ENCODE measurements around the gene BCKDHA. TPM values are rescaled to one million over a fixed set of nuclear protein-coding genes. Genes with fewer than 3 reads are reported as not detected.

Gene BCKDHA
- total RNA-seq, 1 donor from 2014 or later, result 14.6 TPM

- intact Hi-C loops (cut with micrococcal nuclease), result no loop called here
- H3K4me1 Mint-ChIP-seq (ENCODE audit: low read depth), result no peaks in the 10 kb centered on the region
- H3K9me3 Mint-ChIP-seq, result no peaks in the 10 kb centered on the region
- H3K36me3 Mint-ChIP-seq (ENCODE audit: low read depth), result peaks cover 21% of the 10 kb centered on the region
- no peak for DNase-seq (ENCODE audit: low spot score)
- H3K27me3 Mint-ChIP-seq (ENCODE audit: insufficient read depth), result no peaks in the 10 kb centered on the region
- H3K27ac Mint-ChIP-seq, result no peak overlapping the region
- H3K4me3 Mint-ChIP-seq, result no peak overlapping the region
These were observed 16.3 kb downstream of the BCKDHA start for GRCh38 chr19:41413947-41414346.

DNA sequence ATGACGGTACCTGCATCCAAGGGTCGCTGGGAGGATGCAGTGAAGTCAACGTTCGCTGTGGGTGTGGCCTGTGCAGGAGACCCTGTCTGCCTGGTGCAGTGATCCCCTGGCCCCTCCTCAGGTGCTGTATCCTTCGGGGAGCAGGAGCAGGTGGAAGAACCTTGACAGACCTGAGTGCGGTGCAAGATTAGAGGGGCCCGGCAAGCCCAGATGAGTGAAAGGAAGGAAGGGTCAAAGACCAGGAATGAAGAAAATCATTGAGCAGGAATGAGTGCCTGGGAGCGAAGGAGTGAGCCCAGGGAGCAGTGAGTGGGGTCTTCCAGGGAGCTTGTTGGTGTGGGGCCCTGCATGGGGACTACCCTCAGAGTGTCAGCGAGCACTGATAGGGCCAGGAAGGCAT lies 16.8 kb downstream of the BCKDHA start:
- intact Hi-C loops (cut with micrococcal nuclease), result no loop called here
- Mint-ChIP-seq H3K36me3 (ENCODE audit: low read depth) (peaks cover 24% of the 10 kb centered on the region), H3K4me3 (no peak overlapping the region), H3K27me3 (ENCODE audit: insufficient read depth) (no peaks in the 10 kb centered on the region), H3K27ac (no peak overlapping the region), H3K4me1 (ENCODE audit: low read depth) (no peaks in the 10 kb centered on the region), H3K9me3 (no peaks in the 10 kb centered on the region)
- DNase-seq (ENCODE audit: low spot score), result no peak

DNA sequence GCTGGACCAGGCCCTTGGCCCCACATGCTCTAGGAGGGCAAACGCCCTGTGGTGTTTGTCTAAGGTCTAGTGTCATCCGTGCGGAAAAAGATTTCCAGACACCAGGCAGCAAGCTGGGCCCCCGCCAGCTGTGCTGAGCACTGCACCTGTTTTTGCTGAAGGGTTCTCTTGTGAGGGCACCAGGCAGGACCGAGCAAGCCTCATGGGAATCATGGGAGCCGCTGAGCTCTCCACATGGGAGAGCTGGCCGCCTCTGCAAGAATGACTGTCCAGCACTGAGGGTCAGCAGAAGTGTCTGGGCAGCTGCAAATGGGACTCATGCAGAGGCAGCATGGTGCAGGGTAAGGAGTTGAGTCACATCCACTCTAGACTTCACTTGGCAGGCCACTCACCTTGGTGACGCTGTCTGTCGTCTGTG lies 17.5 kb downstream of the BCKDHA start:
- DNase-seq (ENCODE audit: low spot score), result no peak
- H3K4me1 Mint-ChIP-seq (ENCODE audit: low read depth), result no peaks in the 10 kb centered on the region
- no peaks in the 10 kb centered on the region for H3K9me3 Mint-ChIP-seq
- H3K4me3 Mint-ChIP-seq, result no peak overlapping the region
- H3K27me3 Mint-ChIP-seq (ENCODE audit: insufficient read depth), result no peaks in the 10 kb centered on the region
- intact Hi-C loops (cut with micrococcal nuclease), result no loop called here
- no peak overlapping the region for H3K27ac Mint-ChIP-seq
- peaks cover 24% of the 10 kb centered on the region for H3K36me3 Mint-ChIP-seq (ENCODE audit: low read depth)

GRCh38 chr19:41416194-41416674 lies 18.6 kb downstream of the BCKDHA start:
- intact Hi-C loops (cut with micrococcal nuclease), result no loop called here
- Mint-ChIP-seq H3K4me1 (ENCODE audit: low read depth) (no peaks in the 10 kb centered on the region), H3K4me3 (no peak overlapping the region), H3K9me3 (no peaks in the 10 kb centered on the region), H3K27ac (no peak overlapping the region), H3K36me3 (ENCODE audit: low read depth) (peaks cover 28% of the 10 kb centered on the region), H3K27me3 (ENCODE audit: insufficient read depth) (no peaks in the 10 kb centered on the region)
- no peak for DNase-seq (ENCODE audit: low spot score)

DNA sequence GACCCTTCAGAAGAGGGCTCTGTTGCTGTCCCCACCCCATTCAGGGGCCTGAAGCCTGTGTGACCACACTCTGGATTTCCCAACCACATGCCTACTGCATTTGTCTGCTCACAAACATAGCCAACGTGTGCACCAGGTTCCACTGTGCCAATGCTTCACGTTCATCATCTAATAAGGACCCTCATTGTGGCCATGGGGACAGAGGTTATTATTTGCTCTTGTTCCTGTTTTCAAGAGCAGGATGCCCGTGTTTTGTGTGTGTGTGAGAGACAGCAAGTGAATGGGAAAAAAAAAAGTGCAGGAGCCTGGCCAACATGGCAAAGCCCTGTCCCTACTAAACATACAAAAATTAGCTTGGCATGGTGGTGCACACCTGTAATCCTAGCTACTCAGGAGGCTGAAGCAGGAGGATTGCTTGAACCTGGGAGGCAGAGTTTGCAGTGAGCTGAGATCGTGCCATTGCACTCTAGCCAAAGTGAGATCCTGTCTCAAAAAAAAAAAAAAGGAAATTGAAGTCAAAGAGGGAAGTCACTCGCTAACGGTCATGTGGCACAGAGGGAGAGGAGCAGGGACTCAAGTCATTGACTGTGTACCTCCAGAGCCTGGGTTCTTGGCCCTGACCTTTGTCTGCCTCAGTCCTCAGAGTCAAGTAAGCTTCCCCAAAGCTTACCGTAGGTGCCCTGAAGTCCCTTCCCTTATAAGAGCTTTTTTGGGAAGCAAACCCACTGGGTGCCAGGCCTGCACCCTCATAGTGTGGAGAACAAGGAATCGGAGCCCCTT lies 22.7 kb downstream of the BCKDHA start:
- H3K27ac Mint-ChIP-seq, result no peak overlapping the region
- H3K36me3 Mint-ChIP-seq (ENCODE audit: low read depth), result peaks cover 24% of the 10 kb centered on the region
- intact Hi-C loops (cut with micrococcal nuclease), result no loop called here
- H3K4me3 Mint-ChIP-seq, result no peak overlapping the region
- no peaks in the 10 kb centered on the region for H3K4me1 Mint-ChIP-seq (ENCODE audit: low read depth)
- H3K9me3 Mint-ChIP-seq, result no peaks in the 10 kb centered on the region
- no peaks in the 10 kb centered on the region for H3K27me3 Mint-ChIP-seq (ENCODE audit: insufficient read depth)
- DNase-seq (ENCODE audit: low spot score), result no peak

DNA sequence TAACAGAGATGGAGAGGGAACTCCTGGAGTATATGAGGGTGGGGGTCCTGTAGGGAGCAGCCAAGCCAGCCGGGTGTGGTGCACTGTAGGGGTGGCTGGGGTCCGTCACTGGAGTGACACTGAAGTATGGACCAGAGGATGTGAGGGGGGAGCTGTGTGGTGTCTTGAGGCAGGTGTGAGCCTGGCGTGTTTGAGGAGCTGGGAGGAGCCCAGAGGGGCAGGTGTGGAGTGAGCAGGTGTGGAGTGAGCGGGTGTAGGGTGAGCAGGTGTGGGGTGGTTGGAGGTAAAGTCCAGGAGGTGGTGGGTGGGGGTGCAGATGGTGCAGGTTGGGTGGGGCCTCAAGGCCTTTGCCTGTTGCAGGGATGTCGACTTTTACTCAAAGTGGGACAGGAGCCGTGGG lies 23.7 kb downstream of the BCKDHA start:
- Mint-ChIP-seq H3K4me3 (no peak overlapping the region), H3K27ac (no peak overlapping the region), H3K9me3 (no peaks in the 10 kb centered on the region), H3K4me1 (ENCODE audit: low read depth) (no peaks in the 10 kb centered on the region), H3K27me3 (ENCODE audit: insufficient read depth) (no peaks in the 10 kb centered on the region), H3K36me3 (ENCODE audit: low read depth) (peaks cover 26% of the 10 kb centered on the region)
- intact Hi-C loops (cut with micrococcal nuclease), result no loop called here
- no peak for DNase-seq (ENCODE audit: low spot score)

GRCh38 chr19:41421973-41422372 lies 24.4 kb downstream of the BCKDHA start:
- DNase-seq (ENCODE audit: low spot score), result no peak
- H3K27me3 Mint-ChIP-seq (ENCODE audit: insufficient read depth), result no peaks in the 10 kb centered on the region
- H3K9me3 Mint-ChIP-seq, result no peaks in the 10 kb centered on the region
- no peaks in the 10 kb centered on the region for H3K4me1 Mint-ChIP-seq (ENCODE audit: low read depth)
- H3K36me3 Mint-ChIP-seq (ENCODE audit: low read depth), result peaks cover 26% of the 10 kb centered on the region
- intact Hi-C loops (cut with micrococcal nuclease), result no loop called here
- no peak overlapping the region for H3K27ac Mint-ChIP-seq
- H3K4me3 Mint-ChIP-seq, result no peak overlapping the region

DNA sequence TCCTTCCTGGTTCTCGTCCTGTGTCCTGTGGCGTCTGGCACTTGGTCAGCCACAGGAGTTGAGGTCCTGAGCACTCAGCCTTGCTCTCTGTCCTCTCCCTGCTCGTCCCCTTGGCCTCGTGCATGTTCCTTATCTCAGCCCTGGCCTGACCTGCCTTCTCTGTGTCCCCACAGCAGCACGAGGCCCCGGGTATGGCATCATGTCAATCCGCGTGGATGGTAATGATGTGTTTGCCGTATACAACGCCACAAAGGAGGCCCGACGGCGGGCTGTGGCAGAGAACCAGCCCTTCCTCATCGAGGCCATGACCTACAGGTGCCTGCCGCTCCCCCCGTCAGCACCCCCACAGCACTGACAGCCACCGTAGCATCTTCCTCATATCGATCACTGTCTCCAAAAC lies 24.8 kb downstream of the BCKDHA start:
- Mint-ChIP-seq H3K4me3 (no peak overlapping the region), H3K27ac (no peak overlapping the region), H3K9me3 (no peaks in the 10 kb centered on the region), H3K4me1 (ENCODE audit: low read depth) (no peaks in the 10 kb centered on the region), H3K36me3 (ENCODE audit: low read depth) (peaks cover 23% of the 10 kb centered on the region), H3K27me3 (ENCODE audit: insufficient read depth) (no peaks in the 10 kb centered on the region)
- intact Hi-C loops (cut with micrococcal nuclease), result no loop called here
- no peak for DNase-seq (ENCODE audit: low spot score)

GRCh38 chr19:41422955-41423354 lies 25.3 kb downstream of the BCKDHA start:
- Mint-ChIP-seq H3K27ac (no peak overlapping the region), H3K36me3 (ENCODE audit: low read depth) (peaks cover 23% of the 10 kb centered on the region), H3K4me1 (ENCODE audit: low read depth) (peaks cover 5% of the 10 kb centered on the region)

GRCh38 chr19:41424335-41425173 lies 26.9 kb downstream of the BCKDHA start:
- no peak for DNase-seq (ENCODE audit: low spot score)
- Mint-ChIP-seq H3K36me3 (ENCODE audit: low read depth) (peaks cover 17% of the 10 kb centered on the region), H3K4me3 (no peak overlapping the region), H3K4me1 (ENCODE audit: low read depth) (peaks cover 11% of the 10 kb centered on the region), H3K9me3 (no peaks in the 10 kb centered on the region), H3K27me3 (ENCODE audit: insufficient read depth) (no peaks in the 10 kb centered on the region), H3K27ac (no peak overlapping the region)
- intact Hi-C loops (cut with micrococcal nuclease), result no loop called here

More at GRCh38 chr19:41422955-41423354, 25.3 kb downstream of the BCKDHA start:
- intact Hi-C loops (cut with micrococcal nuclease), result no loop called here
- Mint-ChIP-seq H3K4me3 (no peak overlapping the region), H3K9me3 (no peaks in the 10 kb centered on the region), H3K27me3 (ENCODE audit: insufficient read depth) (no peaks in the 10 kb centered on the region)
- no peak for DNase-seq (ENCODE audit: low spot score)

DNA sequence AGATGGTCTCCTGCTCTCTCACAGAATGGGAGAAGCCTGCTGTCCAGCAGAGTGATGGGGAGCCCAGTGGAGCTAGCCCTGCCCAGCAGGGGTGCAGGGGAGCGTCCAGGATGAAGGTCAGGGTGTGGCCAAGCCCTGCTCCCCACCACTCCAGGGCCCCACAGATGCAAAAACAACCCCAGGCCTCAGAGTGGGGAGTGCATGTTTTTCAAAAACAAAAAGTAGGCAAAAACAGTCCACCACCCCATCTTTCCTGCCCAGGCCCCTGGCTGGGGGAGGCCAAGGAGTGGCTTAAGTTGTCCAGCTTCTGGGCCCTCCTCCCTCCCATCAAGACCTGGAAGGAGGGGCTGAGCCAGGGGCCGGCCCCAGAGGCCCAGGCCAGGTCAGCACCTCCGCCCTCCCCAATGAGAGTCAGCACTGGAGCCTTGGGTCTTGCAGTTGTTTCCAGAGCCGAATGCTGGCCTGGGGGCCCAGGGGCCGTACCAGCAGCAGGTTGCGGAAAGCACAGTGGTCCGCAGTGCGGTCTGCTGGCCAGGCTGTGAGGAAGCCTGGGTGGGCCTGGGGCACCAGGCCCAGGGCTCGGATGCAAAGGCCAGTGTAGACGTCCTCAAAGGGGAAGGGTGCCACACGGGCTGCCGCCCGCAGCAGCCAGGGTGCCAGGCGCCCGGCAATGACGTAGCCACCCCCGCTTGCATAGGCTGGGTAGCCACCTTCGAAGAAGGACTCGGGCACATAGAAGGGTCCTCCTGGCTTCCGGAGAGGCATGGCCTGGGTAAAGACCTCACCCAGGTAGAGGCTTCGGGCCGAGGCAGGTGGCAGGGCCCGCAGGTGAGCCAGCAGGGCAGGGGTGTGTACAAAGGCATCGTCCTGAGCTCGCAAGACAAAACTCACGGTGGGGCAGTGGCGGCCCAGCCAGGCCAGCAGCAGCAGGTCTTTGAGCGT lies 27.8 kb downstream of the BCKDHA start:
- intact Hi-C loops (cut with micrococcal nuclease), result no loop called here
- Mint-ChIP-seq H3K27me3 (ENCODE audit: insufficient read depth) (no peaks in the 10 kb centered on the region), H3K4me1 (ENCODE audit: low read depth) (peaks cover 11% of the 10 kb centered on the region), H3K9me3 (no peaks in the 10 kb centered on the region), H3K4me3 (no peak overlapping the region), H3K36me3 (ENCODE audit: low read depth) (peaks cover 17% of the 10 kb centered on the region), H3K27ac (peak overlapping the region; percentile 18)
- no peak for DNase-seq (ENCODE audit: low spot score)

DNA sequence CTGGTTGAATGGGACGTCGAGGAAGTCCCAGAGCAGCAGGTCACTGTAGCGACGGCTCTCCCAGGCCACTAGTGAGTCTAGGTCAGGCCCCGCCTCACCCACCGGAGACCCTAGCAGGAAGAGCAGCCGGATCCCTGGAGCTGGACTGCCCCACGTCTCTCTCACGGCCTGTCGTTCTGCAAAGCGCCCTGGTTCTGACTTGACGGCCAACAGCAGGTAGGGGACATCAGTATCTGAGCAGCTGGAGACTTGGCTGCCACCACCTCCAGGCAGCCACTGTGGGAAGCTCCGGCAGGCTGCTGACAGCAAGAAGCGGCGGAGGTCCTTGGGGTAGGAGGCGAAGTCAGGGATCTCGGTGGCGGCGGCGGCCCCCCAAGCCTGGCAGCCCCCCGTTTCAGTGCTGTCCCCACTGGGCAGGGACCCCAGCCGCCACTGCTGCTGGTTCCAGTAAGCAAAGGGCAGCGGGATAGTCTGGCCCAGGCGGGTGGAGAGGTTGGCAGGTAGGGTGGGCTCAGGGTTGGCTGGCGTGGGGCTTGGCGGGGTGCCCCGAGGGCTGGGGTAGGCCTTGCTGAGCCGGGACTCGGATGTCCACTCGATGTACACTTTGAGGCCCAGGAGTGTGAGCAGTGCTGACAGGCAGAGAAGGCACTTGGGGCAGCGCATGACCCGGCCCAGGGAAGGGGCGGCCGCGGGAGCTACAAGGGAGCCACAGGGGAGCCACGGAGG lies 28.7 kb downstream of the BCKDHA start:
- Mint-ChIP-seq H3K36me3 (ENCODE audit: low read depth) (peaks cover 17% of the 10 kb centered on the region), H3K4me3 (no peak overlapping the region), H3K9me3 (no peaks in the 10 kb centered on the region), H3K4me1 (ENCODE audit: low read depth) (peaks cover 11% of the 10 kb centered on the region), H3K27me3 (ENCODE audit: insufficient read depth) (no peaks in the 10 kb centered on the region), H3K27ac (peak overlapping the region; percentile 18)
- intact Hi-C loops (cut with micrococcal nuclease), result no loop called here
- DNase-seq (ENCODE audit: low spot score), result no peak

All from activated T-helper 1 cell treated with anti-CD3 and anti-CD28 coated beads, Interleukin-12 subunit alpha, Interleukin-12 subunit beta, Interleukin-2, Interleukin-4 antibody, amounts not matched to agents 30 ng/mL and 10 ng/mL and 1 ng/mL, durations not matched to agents 14 hours and 24 hours and 36 hours (primary cell).